Psoas muscle (tissue), 8 donors: ENCODE data around the gene SPECC1L. TPM values are rescaled to one million over a fixed set of nuclear protein-coding genes. Genes with fewer than 3 reads are reported as not detected.

Experiments used
- ATAC-seq, 4 donors: fragments of 200-7000 bp; cut with Tn5 transposase; one replicate each; pipeline ENCODE4 v1.9.1; 2020; ENCODE audit warnings: moderate library complexity in 3 of 4, mild to moderate bottlenecking in 2 of 4
- DNase-seq, 2 donors: peaks; one replicate each; pipeline ENCODE4 v3.0.0-alpha.2; 2020
- H3K27ac ChIP-seq: fragments of 200-600 bp; one replicate; pipeline ENCODE4 v1.8.0; 2022
- H3K27me3 ChIP-seq, 3 donors: fragments of 200-600 bp in 1 of 3; one replicate each; pipeline versions ENCODE4 v1.6.1 to v1.8.0; 2013 to 2022; ENCODE audit warnings: low read length in 2 of 3, mild to moderate bottlenecking in 2 of 3, moderate library complexity in 1 of 3; ENCODE audit not compliant: insufficient read depth in 3 of 3
- H3K36me3 ChIP-seq, 2 donors: fragments of 200-600 bp in 1 of 2; one replicate each; pipeline versions ENCODE4 v1.6.1 to v1.8.0; 2013 to 2022; ENCODE audit warnings: low read depth in 1 of 2, mild to moderate bottlenecking in 1 of 2, moderate library complexity in 1 of 2; ENCODE audit not compliant: insufficient read depth in 1 of 2
- H3K4me1 ChIP-seq: fragments of 200-600 bp; one replicate; pipeline ENCODE4 v1.8.0; 2022
- H3K4me3 ChIP-seq: fragments of 200-600 bp; one replicate; pipeline ENCODE4 v1.8.0; 2022; ENCODE audit warnings: mild to moderate bottlenecking
- H3K9me3 ChIP-seq: fragments of 200-600 bp; one replicate; pipeline ENCODE4 v1.8.0; 2022
- CTCF ChIP-seq: fragments of 200-600 bp; IDR thresholded peaks from one replicate; pipeline ENCODE4 v1.8.0; 2022; ENCODE audit warnings: antibody characterized with exemption
- WGBS, 3 donors: extraction: QIAGEN DNeasy Blood & Tissue Kit; methylation state at CpG; one replicate each; pipeline versions ENCODE4 v1.1.6 to v1.1.7; 2013; 5-methylcytosine and 5-hydroxymethylcytosine counted together
- intact Hi-C, 2 donors: fragments of 100-400 bp; cut with DNase I; formaldehyde crosslinking; loops; one replicate each; pipeline versions ENCODE4 v1.11.0 to v1.14.2; 2022
- polyA plus RNA-seq, 3 donors: library from polyadenylated mRNA; stranded (reverse); fragments of 200-250 nt; gene quantifications; one replicate each; pipeline ENCODE4 v1.2.3, GENCODE V29; 2013
- total RNA-seq, 4 donors: library from RNA; stranded (reverse); fragmentation: NEBNext Ultra II Directional in 2 of 4; extraction: Animal tissue kit (Norgen Biotek cat#: 25700) in 2 of 4; gene quantifications; one replicate each; pipeline versions ENCODE4 v1.2.1 to v1.2.4, GENCODE V29; 2021 to 2023
- donor health status: healthy with polysubstance abuse.
- donor health status: DM: no; HTN: no; CAD: no; lungs with moderate emphysema.
- donor health status: Bipolar disorder and iron deficiency.
- donor health status: healthy.
- donor health status: DM: yes; HTN: yes; CAD: no.
- donor health status: DM: no; HTN: no; CAD: no.
- donor health status: DM: no; HTN: no; CAD: no.
- donor health status: DM: yes; HTN: yes; CAD: no.

The SPECC1L gene
- total and polyA plus RNA-seq, 7 donors = 6.8 to 29.9 (median 23.6) TPM

- Histone ChIP-seq H3K4me1 (no peaks in the 10 kb centered on the region), H3K36me3 (peaks cover 2 to 87% of the 10 kb centered on the region in 2 donors), H3K27ac (no peak overlapping the region), H3K27me3 (no peaks in the 10 kb centered on the region), H3K4me3 (no peak overlapping the region), H3K9me3 (no peaks in the 10 kb centered on the region)
- DNase-seq (no peak), ATAC-seq (no peak)
- no peak for TF ChIP-seq CTCF
- intact Hi-C loops = no loop called here
- 89 to 93% (median 91%) methylated on average over 4 of the region's 4 CpGs for WGBS, 3 donors
These were observed 80.0 kb downstream of the SPECC1L start for GRCh38 chr22:24350627-24351026.

- peaks cover 2 to 69% of the 10 kb centered on the region in 2 donors for H3K36me3 ChIP-seq
- H3K27ac ChIP-seq = no peak overlapping the region
- H3K4me3 ChIP-seq = no peak overlapping the region
- intact Hi-C loops = no loop called here
- no peaks in the 10 kb centered on the region for H3K27me3 ChIP-seq
- H3K9me3 ChIP-seq = no peaks in the 10 kb centered on the region
- H3K4me1 ChIP-seq = peaks cover 3% of the 10 kb centered on the region
- no peak for ATAC-seq
- WGBS, 3 donors = 98 to 100% (median 98%) methylated on average over 2 of the region's 2 CpGs
- DNase-seq = no peak
- no peak for TF ChIP-seq CTCF
These were observed 82.5 kb downstream of the SPECC1L start for GRCh38 chr22:24353121-24353520.

GRCh38 chr22:24355574-24355973 lies 84.9 kb downstream of the SPECC1L start:
- 64 to 83% (median 65%) methylated on average over 2 of the region's 2 CpGs for WGBS, 3 donors
- Histone ChIP-seq H3K27me3 (no peaks in the 10 kb centered on the region), H3K4me3 (no peak overlapping the region), H3K4me1 (peaks cover 3% of the 10 kb centered on the region), H3K9me3 (no peaks in the 10 kb centered on the region), H3K27ac (no peak overlapping the region), H3K36me3 (peaks cover 0 to 66% of the 10 kb centered on the region in 2 donors)
- ATAC-seq = no peak
- intact Hi-C loops = no loop called here
- DNase-seq = no peak
- no peak for TF ChIP-seq CTCF

- no peak overlapping the region for H3K27ac ChIP-seq
- peaks cover 3% of the 10 kb centered on the region for H3K4me1 ChIP-seq
- no peak overlapping the region for H3K4me3 ChIP-seq
- H3K36me3 ChIP-seq = peaks cover 2 to 59% of the 10 kb centered on the region in 2 donors
- ATAC-seq (no peak), DNase-seq (no peak)
- intact Hi-C loops = no loop called here
- no peaks in the 10 kb centered on the region for H3K27me3 ChIP-seq
- no peak for TF ChIP-seq CTCF
- no peaks in the 10 kb centered on the region for H3K9me3 ChIP-seq
These were observed 86.9 kb downstream of the SPECC1L start for GRCh38 chr22:24357547-24357946.

- TF ChIP-seq CTCF = no peak
- DNase-seq (no peak), ATAC-seq (no peak)
- H3K4me3 ChIP-seq = no peak overlapping the region
- intact Hi-C loops = no loop called here
- 95 to 97% (median 96%) methylated on average over 8 of the region's 8 CpGs for WGBS, 3 donors
- no peaks in the 10 kb centered on the region for H3K27me3 ChIP-seq
- no peak overlapping the region for H3K27ac ChIP-seq
- peaks cover 3% of the 10 kb centered on the region for H3K4me1 ChIP-seq
- no peaks in the 10 kb centered on the region for H3K9me3 ChIP-seq
- H3K36me3 ChIP-seq = peaks cover 2 to 66% of the 10 kb centered on the region in 2 donors
These were observed 87.6 kb downstream of the SPECC1L start for GRCh38 chr22:24358105-24358836.
